Endodermal cell (in vitro differentiated cells): ENCODE measurements around the gene SYT11. TPM values are rescaled to one million over a fixed set of nuclear protein-coding genes. Genes with fewer than 3 reads are reported as not detected.
A peak's percentile ranks its signal among the peaks of the same experiment; 100 is the strongest.

Source experiments
- DNase-seq: peaks from one replicate; pipeline ENCODE4 v3.0.0-alpha.2; 2017
- H3K27ac ChIP-seq: 2 replicates; pipeline ENCODE4 v1.5.1; 2013; ENCODE audit warnings: mild to moderate bottlenecking, low read depth, low read length, moderate library complexity
- H3K27me3 ChIP-seq: 2 replicates; pipeline ENCODE4 v1.6.1; 2013; ENCODE audit warnings: mild to moderate bottlenecking, low read length, moderate library complexity; ENCODE audit not compliant: insufficient read depth, control insufficient read depth, poor library complexity, severe bottlenecking
- H3K36me3 ChIP-seq: 2 replicates; pipeline ENCODE4 v1.7.0; 2013; ENCODE audit warnings: mild to moderate bottlenecking, low read length, moderate library complexity; ENCODE audit not compliant: control insufficient read depth, insufficient read depth
- H3K4me1 ChIP-seq: one replicate; pipeline ENCODE4 v1.7.0; 2013; ENCODE audit warnings: low read length; ENCODE audit not compliant: control insufficient read depth, insufficient read depth
- H3K4me3 ChIP-seq: 2 replicates; pipeline ENCODE4 v1.5.1; 2013; ENCODE audit warnings: mild to moderate bottlenecking, low read length, moderate library complexity
- H3K9ac ChIP-seq: 2 replicates; pipeline ENCODE4 v1.6.1; 2013; ENCODE audit warnings: mild to moderate bottlenecking, low read length, moderate library complexity; ENCODE audit not compliant: poor library complexity, severe bottlenecking; ENCODE audit errors: extremely low read depth
- H3K9me3 ChIP-seq: 2 replicates; pipeline ENCODE4 v1.6.1; 2013; ENCODE audit warnings: mild to moderate bottlenecking, low read length, moderate library complexity; ENCODE audit not compliant: control insufficient read depth
- H3K27ac Mint-ChIP-seq: 2 replicates; pipeline ENCODE4 v1.8.0; 2020; ENCODE audit warnings: mixed read lengths
- H3K27me3 Mint-ChIP-seq: 2 replicates; pipeline ENCODE4 v1.8.0; 2021; ENCODE audit warnings: mild to moderate bottlenecking, mixed read lengths; ENCODE audit not compliant: insufficient read depth
- H3K36me3 Mint-ChIP-seq: 2 replicates; pipeline ENCODE4 v1.8.0; 2020; ENCODE audit warnings: low read depth, mixed read lengths
- H3K4me1 Mint-ChIP-seq: 2 replicates; pipeline ENCODE4 v1.8.0; 2020; ENCODE audit warnings: mixed read lengths
- H3K4me3 Mint-ChIP-seq: 2 replicates; pipeline ENCODE4 v1.8.0; 2020; ENCODE audit warnings: mild to moderate bottlenecking, moderate library complexity, mixed read lengths
- H3K9me3 Mint-ChIP-seq: 2 replicates; pipeline ENCODE4 v1.8.0; 2020; ENCODE audit warnings: mild to moderate bottlenecking, mixed read lengths
- WGBS, 2 experiments: methylation state at CpG; one replicate each; pipeline versions ENCODE4 v1.1.5 to v1.1.7; 2013; ENCODE audit warnings: missing lambda C conversion rate in 2 of 2, mixed read lengths in 1 of 2; ENCODE audit not compliant: insufficient coverage in 1 of 2, insufficient read length in 1 of 2; 5-methylcytosine and 5-hydroxymethylcytosine counted together
- total RNA-seq, 2 donors: library from RNA; stranded (reverse); fragmentation: NEBNext Ultra II Directional in 1 of 2; extraction: Animal tissue kit (Norgen Biotek cat#: 25700) in 1 of 2; gene quantifications; 2 replicates in 1 of 2; 3 replicates in 1 of 2; pipeline ENCODE4 v1.2.1, GENCODE V29; 2021
- TF ChIP-seq, protein P1 (sequence below): fragments of 200-600 bp; sonication (generic); conservative IDR thresholded peaks from 2 replicates; pipeline ENCODE4 v1.5.0; 2021; ENCODE audit warnings: antibody characterized with exemption, mild to moderate bottlenecking

Gene SYT11
- total RNA-seq, 2 donors from 2014 or later = 0.40 to 5.0 TPM

DNA sequence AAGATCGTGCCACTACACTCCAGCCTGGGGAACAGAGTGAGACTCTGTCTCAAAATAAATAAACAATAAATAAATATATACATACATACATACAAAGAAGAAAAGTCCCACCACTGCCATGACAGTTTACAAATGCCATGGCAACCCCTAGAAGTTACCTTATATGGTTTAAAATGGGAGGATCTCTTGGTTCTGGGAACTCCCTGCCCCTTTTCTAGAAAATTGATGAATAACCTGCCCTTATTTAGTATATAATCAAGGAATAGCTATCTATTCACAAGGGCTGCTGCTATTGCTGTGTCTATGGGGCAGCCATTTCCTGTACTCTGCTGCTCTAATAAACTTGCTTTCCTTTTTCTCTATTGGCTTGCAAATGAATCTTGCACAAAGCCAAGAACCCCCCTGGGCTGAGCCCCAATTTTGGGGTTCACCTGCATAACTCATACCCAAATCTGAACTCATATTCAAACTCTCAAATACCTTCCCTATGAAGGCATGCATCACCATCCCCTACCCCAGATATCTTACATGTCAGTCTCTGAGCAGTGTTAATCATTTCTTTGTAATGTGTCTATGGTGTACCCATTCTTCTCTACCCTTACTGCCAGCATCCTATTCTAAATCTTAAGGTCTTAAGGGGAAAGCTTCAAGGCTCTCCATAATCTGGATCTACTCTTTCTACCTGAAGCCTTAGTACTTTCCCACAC lies 11.4 kb upstream of the SYT11 start:
- Histone ChIP-seq H3K4me1 (no peaks in the 10 kb centered on the region), H3K9ac (no peak overlapping the region), H3K9me3 (no peaks in the 10 kb centered on the region), H3K27ac (no peak overlapping the region), H3K4me3 (no peak overlapping the region), H3K27me3 (no peaks in the 10 kb centered on the region), H3K36me3 (peaks cover 67% of the 10 kb centered on the region)
- TF ChIP-seq, protein P1, sequence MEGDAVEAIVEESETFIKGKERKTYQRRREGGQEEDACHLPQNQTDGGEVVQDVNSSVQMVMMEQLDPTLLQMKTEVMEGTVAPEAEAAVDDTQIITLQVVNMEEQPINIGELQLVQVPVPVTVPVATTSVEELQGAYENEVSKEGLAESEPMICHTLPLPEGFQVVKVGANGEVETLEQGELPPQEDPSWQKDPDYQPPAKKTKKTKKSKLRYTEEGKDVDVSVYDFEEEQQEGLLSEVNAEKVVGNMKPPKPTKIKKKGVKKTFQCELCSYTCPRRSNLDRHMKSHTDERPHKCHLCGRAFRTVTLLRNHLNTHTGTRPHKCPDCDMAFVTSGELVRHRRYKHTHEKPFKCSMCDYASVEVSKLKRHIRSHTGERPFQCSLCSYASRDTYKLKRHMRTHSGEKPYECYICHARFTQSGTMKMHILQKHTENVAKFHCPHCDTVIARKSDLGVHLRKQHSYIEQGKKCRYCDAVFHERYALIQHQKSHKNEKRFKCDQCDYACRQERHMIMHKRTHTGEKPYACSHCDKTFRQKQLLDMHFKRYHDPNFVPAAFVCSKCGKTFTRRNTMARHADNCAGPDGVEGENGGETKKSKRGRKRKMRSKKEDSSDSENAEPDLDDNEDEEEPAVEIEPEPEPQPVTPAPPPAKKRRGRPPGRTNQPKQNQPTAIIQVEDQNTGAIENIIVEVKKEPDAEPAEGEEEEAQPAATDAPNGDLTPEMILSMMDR = no peak
- no peak overlapping the region for H3K27ac Mint-ChIP-seq
- no peak for DNase-seq
- peaks cover 83% of the 10 kb centered on the region for H3K36me3 Mint-ChIP-seq
- no peaks in the 10 kb centered on the region for H3K27me3 Mint-ChIP-seq
- no peaks in the 10 kb centered on the region for H3K4me1 Mint-ChIP-seq
- no peaks in the 10 kb centered on the region for H3K9me3 Mint-ChIP-seq
- no peak overlapping the region for H3K4me3 Mint-ChIP-seq
- 100% methylated on average over 1 of the region's 1 CpG; no CpG with 5 or more reads in 1 of the 2 experiments for WGBS, 2 experiments

DNA sequence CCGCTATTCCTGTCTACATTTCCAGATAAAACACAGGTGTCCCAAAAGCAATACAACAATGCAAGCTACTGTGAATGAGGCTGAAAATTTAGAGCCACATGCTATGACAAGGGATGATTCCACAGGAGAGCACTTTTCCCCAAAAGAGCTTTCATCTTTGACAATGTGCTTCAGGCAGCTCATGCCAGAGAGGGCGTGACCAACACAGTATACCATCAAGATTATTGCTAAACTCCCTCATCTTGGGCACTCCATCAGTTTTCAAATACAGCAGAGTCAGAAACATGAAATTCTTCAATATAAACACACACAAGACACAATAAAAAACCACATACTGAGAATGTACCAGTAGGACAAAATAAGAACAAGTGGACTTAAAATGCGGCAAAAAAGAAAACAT lies 9.0 kb upstream of the SYT11 start:
- H3K36me3 Mint-ChIP-seq = peaks cover 75% of the 10 kb centered on the region
- no peaks in the 10 kb centered on the region for H3K27me3 Mint-ChIP-seq
- 93 to 99% methylated on average over 3 of the region's 3 CpGs for WGBS, 2 experiments

DNA sequence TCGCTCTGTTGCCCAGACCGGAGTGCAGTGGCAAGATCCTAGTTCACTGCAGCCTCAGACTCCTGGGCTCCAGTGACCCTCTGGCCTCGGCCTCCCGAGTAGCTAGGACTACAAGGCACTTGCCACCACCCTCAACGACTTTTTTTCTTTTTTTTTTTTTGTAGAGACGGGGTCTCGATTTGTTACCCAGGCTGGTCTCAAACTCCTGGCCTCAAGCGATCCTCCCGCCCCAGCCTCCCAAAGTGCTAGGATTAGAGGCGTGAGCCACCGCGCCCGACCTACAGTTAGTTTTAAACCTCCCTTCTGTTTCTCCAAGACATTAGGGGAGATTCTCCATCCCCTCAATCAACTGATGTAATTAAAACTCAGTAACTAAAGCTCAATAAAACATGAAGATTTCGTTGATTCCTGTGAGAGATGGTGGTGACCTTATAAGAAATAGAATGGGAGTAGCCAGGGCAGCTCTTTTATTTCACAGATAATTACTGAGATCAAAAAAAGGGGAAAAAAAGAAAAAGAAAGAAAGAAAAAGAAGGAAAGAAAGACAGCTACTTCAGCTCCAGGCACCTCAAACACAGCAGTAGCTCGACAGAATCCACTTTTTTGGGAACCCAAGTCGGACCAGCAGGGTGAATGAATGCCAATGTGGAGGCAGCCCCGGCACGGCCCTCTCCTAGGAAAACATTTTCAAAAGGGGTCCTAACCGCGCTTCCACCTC lies 3.0 kb upstream of the SYT11 start:
- H3K4me3 Mint-ChIP-seq = peak overlapping the region; percentile 99

More for the DNA sequence above, 9.0 kb upstream of the SYT11 start:
- no peak overlapping the region for H3K27ac Mint-ChIP-seq
- peaks cover 71% of the 10 kb centered on the region for H3K36me3 ChIP-seq
- no peaks in the 10 kb centered on the region for H3K9me3 Mint-ChIP-seq
- no peak overlapping the region for H3K9ac ChIP-seq
- no peak overlapping the region for H3K27ac ChIP-seq
- no peaks in the 10 kb centered on the region for H3K27me3 ChIP-seq
- no peaks in the 10 kb centered on the region for H3K9me3 ChIP-seq
- H3K4me3 Mint-ChIP-seq = no peak overlapping the region
- TF ChIP-seq, protein P1 = no peak
- H3K4me1 ChIP-seq = no peaks in the 10 kb centered on the region
- DNase-seq = no peak
- H3K4me1 Mint-ChIP-seq = no peaks in the 10 kb centered on the region
- no peak overlapping the region for H3K4me3 ChIP-seq

More for the DNA sequence above, 3.0 kb upstream of the SYT11 start:
- Histone ChIP-seq H3K4me1 (no peaks in the 10 kb centered on the region), H3K4me3 (peak overlapping the region; percentile 91), H3K9ac (peak overlapping the region; percentile 84), H3K36me3 (peaks cover 35% of the 10 kb centered on the region), H3K27me3 (peaks cover 9% of the 10 kb centered on the region), H3K27ac (peak overlapping the region; percentile 6), H3K9me3 (no peaks in the 10 kb centered on the region)
- TF ChIP-seq, protein P1 = no peak
- 40 to 59% methylated on average over 9 to 20 of the region's 20 CpGs for WGBS, 2 experiments
- DNase-seq = no peak
- H3K9me3 Mint-ChIP-seq = no peaks in the 10 kb centered on the region
- H3K27me3 Mint-ChIP-seq = peaks cover 9% of the 10 kb centered on the region
- peaks cover 5% of the 10 kb centered on the region for H3K4me1 Mint-ChIP-seq
- H3K27ac Mint-ChIP-seq = peak overlapping the region; percentile 98
- H3K36me3 Mint-ChIP-seq = peaks cover 33% of the 10 kb centered on the region
